Panc1 (cell line): Measurements from ENCODE around the gene MYH10. TPM values are rescaled to one million over a fixed set of nuclear protein-coding genes. Genes with fewer than 3 reads are reported as not detected.

Experiments
- ATAC-seq: fragments of 200-7000 bp; cut with Tn5 transposase; 2 replicates; pipeline ENCODE4 v1.9.1; 2020; ENCODE audit warnings: mild to moderate bottlenecking, moderate library complexity
- BruUV-seq: library from RNA; stranded (reverse); fragments of 400-500 nt; replicated peaks from 2 replicates; lab custom pipeline; 2021; lab: Mats Ljungman, UMichigan
- CTCF ChIA-PET: fragments of 300-600 bp; sonication (Branson Sonifier 250); formaldehyde crosslinking; loops from one replicate; lab custom pipeline; 2022; ENCODE audit warnings: antibody characterized with exemption; lab: Charles Lee
- POLR2A ChIA-PET: fragments of 300-600 bp; sonication (Branson Sonifier 250); formaldehyde crosslinking; loops from one replicate; lab custom pipeline; 2022; ENCODE audit warnings: antibody characterized with exemption; lab: Charles Lee
- DNase-seq: peaks from one replicate; pipeline ENCODE4 v3.0.0-alpha.2; 2010; ENCODE audit warnings: low read depth, low spot score
- H3K27ac ChIP-seq: 2 replicates; pipeline ENCODE4 v1.5.1; 2011; ENCODE audit warnings: mild to moderate bottlenecking, low read length, inconsistent platforms
- H3K27me3 ChIP-seq: fragments of 200-500 bp; sonication (Bioruptor generic); 2 replicates; pipeline ENCODE4 v1.6.0; 2014; ENCODE audit warnings: low read length, inconsistent platforms; ENCODE audit not compliant: control insufficient read depth, insufficient read depth
- H3K36me3 ChIP-seq: fragments of 200-500 bp; sonication (Bioruptor generic); 2 replicates; pipeline ENCODE4 v1.5.1; 2014; ENCODE audit warnings: inconsistent platforms, mild to moderate bottlenecking, low read length, moderate library complexity; ENCODE audit not compliant: control insufficient read depth, insufficient read depth
- H3K4me1 ChIP-seq: 2 replicates; pipeline ENCODE4 v1.5.1; 2011; ENCODE audit warnings: inconsistent platforms, mild to moderate bottlenecking, low read length, moderate library complexity; ENCODE audit not compliant: control insufficient read depth, insufficient read depth
- H3K4me3 ChIP-seq, 2 experiments: 2 replicates each; pipeline ENCODE4 v1.5.1; 2011 to 2012; ENCODE audit warnings: low read depth in 2 of 2, low read length in 2 of 2, mild to moderate bottlenecking in 2 of 2, inconsistent platforms in 1 of 2, moderate library complexity in 1 of 2
- H3K9me3 ChIP-seq: fragments of 200-500 bp; sonication (Bioruptor generic); 2 replicates; pipeline ENCODE4 v1.5.1; 2014; ENCODE audit warnings: low read depth, mild to moderate bottlenecking, inconsistent platforms, low read length, moderate library complexity; ENCODE audit not compliant: control insufficient read depth, insufficient read depth
- POLR2AphosphoS5 ChIP-seq: IDR thresholded peaks from 2 replicates; pipeline ENCODE4 v1.6.1; 2012; ENCODE audit warnings: mild to moderate bottlenecking, low read depth, low read length, moderate library complexity
- SIN3A ChIP-seq: IDR thresholded peaks from 2 replicates; pipeline ENCODE4 v1.6.1; 2012; ENCODE audit warnings: low read depth, mild to moderate bottlenecking, low read length, moderate library complexity, borderline replicate concordance; ENCODE audit not compliant: insufficient read depth
- TCF7L2 ChIP-seq: IDR thresholded peaks from 2 replicates; pipeline ENCODE4 v1.6.1; 2011; ENCODE audit warnings: mild to moderate bottlenecking, low read depth, low read length, inconsistent platforms
- in situ Hi-C: cut with HindIII; loops from 2 replicates; pipeline ENCODE4 v1.10.0; 2016; ENCODE audit warnings: low sequenced_read_pairs, low pct_unique_long_range_greater_than_20kb
- intact Hi-C: fragments of 100-400 bp; cut with micrococcal nuclease; formaldehyde crosslinking; loops from one replicate; pipeline ENCODE4 v1.10.0; 2022; ENCODE audit not compliant: unreplicated experiment
- total RNA-seq: library from RNA; stranded (reverse); gene quantifications from one replicate; pipeline ENCODE4 v1.2.1, GENCODE V29; 2021; ENCODE audit not compliant: unreplicated experiment
- TF ChIP-seq, protein P1 (sequence below), 2 experiments: IDR thresholded peaks; 2 replicates each; pipeline ENCODE4 v1.6.1; 2011 to 2012; ENCODE audit warnings: low read depth in 2 of 2, control low read depth in 1 of 2, low read length in 1 of 2, mild to moderate bottlenecking in 1 of 2, moderate library complexity in 1 of 2; ENCODE audit not compliant: insufficient read depth in 1 of 2
- TF ChIP-seq, protein P2 (sequence below): fragments of 450-650 bp; IDR thresholded peaks from 2 replicates; pipeline ENCODE4 v1.5.1; 2017; ENCODE audit warnings: mild to moderate bottlenecking

Gene MYH10
- total RNA-seq, 1 experiment from 2014 or later, result 36.5 TPM

DNA sequence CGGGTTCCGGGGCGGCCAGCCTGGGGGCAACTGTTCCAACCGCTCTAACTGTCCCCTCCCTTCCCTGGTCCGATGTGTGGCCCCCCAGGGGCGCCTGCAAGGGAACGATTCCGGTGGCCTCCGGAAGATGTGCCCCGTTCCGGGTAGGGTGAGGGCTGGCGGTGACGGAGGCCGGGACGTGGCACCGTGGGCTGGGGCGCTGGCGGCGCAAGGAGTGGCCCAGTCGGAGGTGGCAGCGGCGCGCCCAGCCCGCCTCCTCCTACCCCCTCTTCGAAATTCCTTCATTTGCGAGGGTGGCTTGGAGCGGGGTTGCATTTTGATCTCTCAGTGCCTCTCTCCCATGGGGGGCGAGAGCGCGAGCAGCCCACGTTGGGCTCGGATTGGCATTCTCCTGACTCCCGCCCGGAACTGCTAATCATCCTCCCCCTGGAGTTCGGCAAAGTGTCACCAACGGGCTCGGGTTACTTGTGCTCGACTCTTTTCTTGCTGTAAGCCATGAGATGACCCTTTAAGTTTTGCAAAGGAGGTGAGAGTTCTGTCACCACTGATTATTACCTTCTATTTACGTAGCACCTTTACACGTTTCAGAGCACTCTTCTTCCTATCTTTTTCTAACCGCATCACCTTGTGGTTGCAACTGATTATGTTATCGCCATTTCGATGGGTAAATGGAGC, 194.2 kb downstream of the MYH10 start:
- no peaks in the 10 kb centered on the region for H3K9me3 ChIP-seq
- ATAC-seq, result peak; percentile 85
- no peaks in the 10 kb centered on the region; the same call in 1 of the 2 replicates for H3K4me1 ChIP-seq
- no TSS peak for BruUV-seq
- ChIA-PET POLR2A (interaction anchor here (0.6 to 0.7 kb wide), 2 partner anchors 184 to 343 kb away, joined by 3 to 7 read pairs; no protein-coding TSS in a partner anchor), CTCF (interaction anchor here (0.7 kb wide), 2 partner anchors 26 to 53 kb away, joined by 3 read pairs; no protein-coding TSS in a partner anchor)
- no peak for DNase-seq
- peak overlapping the region; percentile 86 for H3K27ac ChIP-seq
- TF ChIP-seq, protein P1, sequence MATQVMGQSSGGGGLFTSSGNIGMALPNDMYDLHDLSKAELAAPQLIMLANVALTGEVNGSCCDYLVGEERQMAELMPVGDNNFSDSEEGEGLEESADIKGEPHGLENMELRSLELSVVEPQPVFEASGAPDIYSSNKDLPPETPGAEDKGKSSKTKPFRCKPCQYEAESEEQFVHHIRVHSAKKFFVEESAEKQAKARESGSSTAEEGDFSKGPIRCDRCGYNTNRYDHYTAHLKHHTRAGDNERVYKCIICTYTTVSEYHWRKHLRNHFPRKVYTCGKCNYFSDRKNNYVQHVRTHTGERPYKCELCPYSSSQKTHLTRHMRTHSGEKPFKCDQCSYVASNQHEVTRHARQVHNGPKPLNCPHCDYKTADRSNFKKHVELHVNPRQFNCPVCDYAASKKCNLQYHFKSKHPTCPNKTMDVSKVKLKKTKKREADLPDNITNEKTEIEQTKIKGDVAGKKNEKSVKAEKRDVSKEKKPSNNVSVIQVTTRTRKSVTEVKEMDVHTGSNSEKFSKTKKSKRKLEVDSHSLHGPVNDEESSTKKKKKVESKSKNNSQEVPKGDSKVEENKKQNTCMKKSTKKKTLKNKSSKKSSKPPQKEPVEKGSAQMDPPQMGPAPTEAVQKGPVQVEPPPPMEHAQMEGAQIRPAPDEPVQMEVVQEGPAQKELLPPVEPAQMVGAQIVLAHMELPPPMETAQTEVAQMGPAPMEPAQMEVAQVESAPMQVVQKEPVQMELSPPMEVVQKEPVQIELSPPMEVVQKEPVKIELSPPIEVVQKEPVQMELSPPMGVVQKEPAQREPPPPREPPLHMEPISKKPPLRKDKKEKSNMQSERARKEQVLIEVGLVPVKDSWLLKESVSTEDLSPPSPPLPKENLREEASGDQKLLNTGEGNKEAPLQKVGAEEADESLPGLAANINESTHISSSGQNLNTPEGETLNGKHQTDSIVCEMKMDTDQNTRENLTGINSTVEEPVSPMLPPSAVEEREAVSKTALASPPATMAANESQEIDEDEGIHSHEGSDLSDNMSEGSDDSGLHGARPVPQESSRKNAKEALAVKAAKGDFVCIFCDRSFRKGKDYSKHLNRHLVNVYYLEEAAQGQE (IDR thresholded peaks at IDR 0.05; ENCODE audit: insufficient read depth in 1 of 2, low read depth in 2 of 2, low read length in 1 of 2), result no peak
- TF ChIP-seq TCF7L2, result no peak
- intact Hi-C loops, result no loop called here
- H3K27me3 ChIP-seq, result no peaks in the 10 kb centered on the region
- H3K36me3 ChIP-seq, result peaks cover 6% of the 10 kb centered on the region
- peak overlapping the region; percentile 84 to 86 for H3K4me3 ChIP-seq
- in situ Hi-C loops, result no loop called here

DNA sequence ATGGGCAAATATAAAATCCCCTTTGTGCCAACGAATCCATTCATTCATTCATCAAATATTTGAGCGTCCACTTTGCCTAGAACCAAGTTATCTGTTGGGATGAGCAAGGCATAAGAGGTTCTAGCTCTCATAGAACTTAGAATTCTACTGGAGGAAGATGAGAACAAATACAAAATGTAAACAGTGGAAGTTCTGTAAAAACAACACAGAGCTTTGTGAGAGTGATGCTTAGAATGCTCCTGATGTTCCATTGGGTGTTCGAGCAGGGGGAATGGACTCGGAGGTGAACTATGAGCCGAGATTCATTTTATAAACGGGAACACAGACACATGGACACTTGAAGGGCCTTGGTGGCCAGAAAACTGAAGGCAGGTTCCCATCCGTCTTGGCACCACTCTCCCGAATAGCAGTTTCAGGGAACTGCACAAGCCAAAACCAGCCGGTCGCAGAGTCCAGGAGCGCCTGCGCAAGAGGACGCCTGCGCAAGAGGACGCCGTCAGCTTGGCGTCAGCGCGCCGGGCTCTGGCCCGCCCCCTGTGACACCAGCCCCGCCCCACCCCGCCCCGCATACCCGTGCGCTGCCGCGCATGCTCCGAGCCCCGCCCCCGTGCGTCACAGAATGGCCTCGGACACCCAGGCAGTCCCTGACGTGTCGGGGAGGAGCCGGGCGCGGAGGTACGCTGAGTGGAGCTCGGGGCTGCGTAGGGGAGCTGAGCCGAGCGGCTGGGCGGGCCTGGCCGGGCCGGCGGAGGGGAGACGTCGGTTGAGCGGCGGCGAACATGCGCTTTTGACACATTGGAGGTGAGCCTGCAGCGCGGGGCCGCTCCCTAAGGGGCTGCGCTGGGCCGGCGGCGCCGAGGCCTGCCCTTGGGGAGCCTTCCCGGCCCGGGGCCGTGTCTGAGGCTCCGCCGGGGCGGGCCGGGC, 195.0 kb downstream of the MYH10 start, which contains the start of gene NDEL1:
Gene NDEL1, plus strand, starts transcription at position 640 of the 924 bp plus-strand sequence. CDS start 8,388 bp downstream, outside the sequence.
- ATAC-seq (peak; percentile 99), DNase-seq (peak; percentile 74)
- BruUV-seq, result no TSS peak
- no peaks in the 10 kb centered on the region for H3K27me3 ChIP-seq
- intact Hi-C loops, result no loop called here
- H3K4me3 ChIP-seq, result peak within 1 kb of the TSS; percentile 84 to 86
- H3K36me3 ChIP-seq, result peaks cover 6% of the 10 kb centered on the region
- CTCF ChIA-PET, result interaction anchor here (0.7 kb wide), 1 partner anchor 52 kb away, joined by 3 read pairs; no protein-coding TSS in a partner anchor
- no peaks in the 10 kb centered on the region; the same call in 1 of the 2 replicates for H3K4me1 ChIP-seq
- POLR2A ChIA-PET, result interaction anchor here (0.6 to 0.9 kb wide), 3 partner anchors 10 to 344 kb away, joined by 3 to 7 read pairs (median 4); no protein-coding TSS in a partner anchor
- no peaks in the 10 kb centered on the region for H3K9me3 ChIP-seq
- H3K27ac ChIP-seq, result peak within 1 kb of the TSS; percentile 93
- TF ChIP-seq TCF7L2, result no peak
- TF ChIP-seq SIN3A, result peak; percentile 58; the same call in 1 of the 2 replicates
- TF ChIP-seq POLR2AphosphoS5, result peak; percentile 92
- TF ChIP-seq, protein P2, sequence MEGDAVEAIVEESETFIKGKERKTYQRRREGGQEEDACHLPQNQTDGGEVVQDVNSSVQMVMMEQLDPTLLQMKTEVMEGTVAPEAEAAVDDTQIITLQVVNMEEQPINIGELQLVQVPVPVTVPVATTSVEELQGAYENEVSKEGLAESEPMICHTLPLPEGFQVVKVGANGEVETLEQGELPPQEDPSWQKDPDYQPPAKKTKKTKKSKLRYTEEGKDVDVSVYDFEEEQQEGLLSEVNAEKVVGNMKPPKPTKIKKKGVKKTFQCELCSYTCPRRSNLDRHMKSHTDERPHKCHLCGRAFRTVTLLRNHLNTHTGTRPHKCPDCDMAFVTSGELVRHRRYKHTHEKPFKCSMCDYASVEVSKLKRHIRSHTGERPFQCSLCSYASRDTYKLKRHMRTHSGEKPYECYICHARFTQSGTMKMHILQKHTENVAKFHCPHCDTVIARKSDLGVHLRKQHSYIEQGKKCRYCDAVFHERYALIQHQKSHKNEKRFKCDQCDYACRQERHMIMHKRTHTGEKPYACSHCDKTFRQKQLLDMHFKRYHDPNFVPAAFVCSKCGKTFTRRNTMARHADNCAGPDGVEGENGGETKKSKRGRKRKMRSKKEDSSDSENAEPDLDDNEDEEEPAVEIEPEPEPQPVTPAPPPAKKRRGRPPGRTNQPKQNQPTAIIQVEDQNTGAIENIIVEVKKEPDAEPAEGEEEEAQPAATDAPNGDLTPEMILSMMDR, result no peak
- TF ChIP-seq, protein P1 (IDR thresholded peaks at IDR 0.05; ENCODE audit: insufficient read depth in 1 of 2, low read depth in 2 of 2, low read length in 1 of 2), result peak in 1 of 2 experiments; percentile 32; a peak in 1 of 4 replicates
- in situ Hi-C loops, result no loop called here
